AG04449 (cell line): ENCODE data around the gene GARIN3.

Experiments used
- CTCF ChIA-PET: fragments of 350-600 bp; formaldehyde crosslinking; extraction: SDS; loops from one replicate; lab custom pipeline; 2021; ENCODE audit warnings: antibody characterized with exemption; lab: Yijun Ruan, JAX
- POLR2A ChIA-PET: fragments of 400-600, 350-600 bp; formaldehyde crosslinking; extraction: SDS; loops from one replicate; lab custom pipeline; 2020; ENCODE audit warnings: antibody characterized with exemption, inconsistent platforms; lab: Yijun Ruan, JAX
- DNase-seq: peaks from one replicate; pipeline ENCODE4 v3.0.0-alpha.2; 2010; ENCODE audit warnings: low read depth, low spot score
- H3K4me3 ChIP-seq: 2 replicates; pipeline ENCODE4 v1.5.1; 2011; ENCODE audit warnings: low read depth, mild to moderate bottlenecking, control low read depth, low read length
- TF ChIP-seq, protein P1 (sequence below): IDR thresholded peaks from one replicate; pipeline ENCODE4 v1.5.1; 2011; ENCODE audit warnings: mild to moderate bottlenecking, moderate library complexity, low read length, control low read depth, inconsistent platforms; ENCODE audit not compliant: insufficient read depth; ENCODE audit errors: missing control alignments

The GARIN3 gene

DNA sequence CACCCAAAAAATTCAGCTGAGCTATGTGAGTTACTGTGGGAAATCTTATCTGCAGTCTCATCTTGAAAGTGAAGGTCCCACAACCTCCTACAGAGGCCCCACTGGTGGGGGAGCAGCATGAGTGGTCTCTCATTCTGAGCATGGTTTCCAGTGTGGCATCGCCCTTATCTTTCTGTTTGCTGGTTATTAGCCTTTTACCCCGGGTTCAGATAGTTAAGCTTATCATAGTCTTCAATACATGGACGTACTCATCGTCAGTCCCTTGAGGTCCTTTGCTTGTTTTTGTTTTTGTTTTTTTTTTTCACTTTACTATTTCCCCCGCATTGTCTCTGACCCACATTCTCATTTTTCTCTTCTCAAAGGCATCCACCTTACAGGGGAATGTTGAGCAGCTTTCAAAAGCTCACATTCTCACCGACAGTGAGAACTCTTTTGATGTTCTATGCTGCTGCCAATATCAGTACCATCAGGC, 49.5 kb downstream of the GARIN3 start:
- TF ChIP-seq, protein P1, sequence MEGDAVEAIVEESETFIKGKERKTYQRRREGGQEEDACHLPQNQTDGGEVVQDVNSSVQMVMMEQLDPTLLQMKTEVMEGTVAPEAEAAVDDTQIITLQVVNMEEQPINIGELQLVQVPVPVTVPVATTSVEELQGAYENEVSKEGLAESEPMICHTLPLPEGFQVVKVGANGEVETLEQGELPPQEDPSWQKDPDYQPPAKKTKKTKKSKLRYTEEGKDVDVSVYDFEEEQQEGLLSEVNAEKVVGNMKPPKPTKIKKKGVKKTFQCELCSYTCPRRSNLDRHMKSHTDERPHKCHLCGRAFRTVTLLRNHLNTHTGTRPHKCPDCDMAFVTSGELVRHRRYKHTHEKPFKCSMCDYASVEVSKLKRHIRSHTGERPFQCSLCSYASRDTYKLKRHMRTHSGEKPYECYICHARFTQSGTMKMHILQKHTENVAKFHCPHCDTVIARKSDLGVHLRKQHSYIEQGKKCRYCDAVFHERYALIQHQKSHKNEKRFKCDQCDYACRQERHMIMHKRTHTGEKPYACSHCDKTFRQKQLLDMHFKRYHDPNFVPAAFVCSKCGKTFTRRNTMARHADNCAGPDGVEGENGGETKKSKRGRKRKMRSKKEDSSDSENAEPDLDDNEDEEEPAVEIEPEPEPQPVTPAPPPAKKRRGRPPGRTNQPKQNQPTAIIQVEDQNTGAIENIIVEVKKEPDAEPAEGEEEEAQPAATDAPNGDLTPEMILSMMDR: no peak
- CTCF ChIA-PET: interaction anchor here (2.0 kb wide), 1 partner anchor 16 kb away, joined by 8 read pairs; no protein-coding TSS in a partner anchor
- POLR2A ChIA-PET: no interaction called here

DNA sequence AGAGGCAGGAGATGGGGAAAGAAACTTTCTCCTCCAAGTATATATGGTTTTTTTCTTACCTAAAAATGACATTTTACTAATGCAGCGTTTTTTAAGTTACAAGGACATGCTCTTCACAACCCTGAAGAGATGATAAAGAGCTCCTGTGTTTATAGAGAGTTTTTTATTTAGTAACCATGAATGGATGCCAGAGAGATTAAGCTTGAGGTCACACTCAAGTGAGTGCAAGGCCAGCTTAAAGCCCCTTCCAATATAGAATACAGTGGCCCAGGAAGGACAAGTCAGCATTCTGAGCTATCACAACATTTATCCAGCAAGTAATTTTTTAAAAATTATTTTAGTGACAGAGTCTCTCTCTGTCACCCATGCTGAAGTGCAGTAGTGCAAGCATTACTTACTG, 50.6 kb downstream of the GARIN3 start:
- ChIA-PET CTCF (interaction anchor here (2.0 kb wide), 1 partner anchor 17 kb away, joined by 8 read pairs; no protein-coding TSS in a partner anchor), POLR2A (no interaction called here)
- TF ChIP-seq, protein P1: no peak
- DNase-seq: no peak
- no peak overlapping the region for H3K4me3 ChIP-seq

More for the DNA sequence above, 49.5 kb downstream of the GARIN3 start:
- no peak for DNase-seq
- H3K4me3 ChIP-seq: no peak overlapping the region

DNA sequence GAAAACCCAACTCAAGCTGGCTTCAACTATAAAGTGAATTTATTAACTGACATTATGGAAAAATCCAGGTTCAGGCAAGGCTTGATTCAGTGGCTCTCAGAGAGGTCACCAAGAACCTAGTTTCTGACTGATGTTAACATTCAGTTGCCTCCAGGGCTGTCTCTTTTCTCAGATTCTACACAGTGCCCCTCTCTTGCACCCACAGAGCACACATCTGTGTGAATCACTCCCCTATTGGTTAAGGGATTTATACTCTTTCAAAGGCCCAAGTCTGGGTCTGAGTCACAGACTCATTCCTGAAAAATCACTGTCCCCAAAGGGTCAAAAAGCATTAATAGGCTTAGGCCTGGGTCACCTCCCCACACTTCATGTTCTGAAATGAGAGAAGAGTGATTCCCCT, 51.1 kb downstream of the GARIN3 start:
- TF ChIP-seq, protein P1: no peak
- ChIA-PET POLR2A (no interaction called here), CTCF (interaction anchor here (2.0 kb wide), 1 partner anchor 17 kb away, joined by 8 read pairs; no protein-coding TSS in a partner anchor)
- no peak for DNase-seq
- no peak overlapping the region for H3K4me3 ChIP-seq

DNA sequence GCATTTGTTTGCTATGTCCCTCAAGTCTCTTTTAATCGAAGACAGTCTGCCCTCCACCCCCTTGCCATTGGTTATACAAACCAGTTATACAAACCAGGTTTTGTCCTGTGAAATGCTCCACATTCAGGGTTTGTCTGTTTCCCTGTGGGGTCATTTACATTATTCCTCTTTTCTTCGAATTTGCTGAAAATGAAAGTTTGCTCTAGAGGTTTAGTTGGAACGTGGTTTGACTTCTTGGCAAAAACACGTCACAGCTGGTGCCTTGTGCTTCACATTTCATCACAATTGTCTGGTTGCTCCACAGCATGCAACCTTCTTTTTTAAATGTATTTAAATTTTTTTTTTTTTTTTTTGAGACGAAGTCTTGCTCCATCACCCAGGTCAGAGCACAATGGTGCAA, 53.1 kb downstream of the GARIN3 start:
- CTCF ChIA-PET: no interaction called here
- DNase-seq: no peak

More for the DNA sequence above, 53.1 kb downstream of the GARIN3 start:
- no peak overlapping the region for H3K4me3 ChIP-seq
- POLR2A ChIA-PET: no interaction called here
- TF ChIP-seq, protein P1: no peak
